HUES6 (cell line): Measurements from ENCODE around the gene UBR4.
"Not testable (repeated sequence)": the region's sequence is repeated elsewhere in the genome, so short reads cannot be mapped to it uniquely, and the experiment has no call there.

Experiments used
- H3K27ac ChIP-seq: 2 replicates; pipeline ENCODE4 v1.7.0; 2013; ENCODE audit warnings: low read depth, mild to moderate bottlenecking, low read length, inconsistent platforms
- H3K27me3 ChIP-seq: 2 replicates; pipeline ENCODE4 v1.6.1; 2013; ENCODE audit warnings: low read length; ENCODE audit not compliant: control insufficient read depth, insufficient read depth
- H3K36me3 ChIP-seq: 2 replicates; pipeline ENCODE4 v1.6.1; 2013; ENCODE audit warnings: low read length; ENCODE audit not compliant: control insufficient read depth, insufficient read depth
- H3K4me1 ChIP-seq: 2 replicates; pipeline ENCODE4 v1.6.1; 2013; ENCODE audit warnings: low read length; ENCODE audit not compliant: control insufficient read depth, insufficient read depth
- H3K4me3 ChIP-seq: 2 replicates; pipeline ENCODE4 v1.5.1; 2013; ENCODE audit warnings: low read depth, low read length
- H3K9ac ChIP-seq: one replicate; pipeline ENCODE4 v1.6.1; 2013; ENCODE audit warnings: mild to moderate bottlenecking, low read length
- H3K9me3 ChIP-seq: 2 replicates; pipeline ENCODE4 v1.6.1; 2013; ENCODE audit warnings: low read depth, low read length; ENCODE audit not compliant: control insufficient read depth, insufficient read depth

The UBR4 gene

DNA sequence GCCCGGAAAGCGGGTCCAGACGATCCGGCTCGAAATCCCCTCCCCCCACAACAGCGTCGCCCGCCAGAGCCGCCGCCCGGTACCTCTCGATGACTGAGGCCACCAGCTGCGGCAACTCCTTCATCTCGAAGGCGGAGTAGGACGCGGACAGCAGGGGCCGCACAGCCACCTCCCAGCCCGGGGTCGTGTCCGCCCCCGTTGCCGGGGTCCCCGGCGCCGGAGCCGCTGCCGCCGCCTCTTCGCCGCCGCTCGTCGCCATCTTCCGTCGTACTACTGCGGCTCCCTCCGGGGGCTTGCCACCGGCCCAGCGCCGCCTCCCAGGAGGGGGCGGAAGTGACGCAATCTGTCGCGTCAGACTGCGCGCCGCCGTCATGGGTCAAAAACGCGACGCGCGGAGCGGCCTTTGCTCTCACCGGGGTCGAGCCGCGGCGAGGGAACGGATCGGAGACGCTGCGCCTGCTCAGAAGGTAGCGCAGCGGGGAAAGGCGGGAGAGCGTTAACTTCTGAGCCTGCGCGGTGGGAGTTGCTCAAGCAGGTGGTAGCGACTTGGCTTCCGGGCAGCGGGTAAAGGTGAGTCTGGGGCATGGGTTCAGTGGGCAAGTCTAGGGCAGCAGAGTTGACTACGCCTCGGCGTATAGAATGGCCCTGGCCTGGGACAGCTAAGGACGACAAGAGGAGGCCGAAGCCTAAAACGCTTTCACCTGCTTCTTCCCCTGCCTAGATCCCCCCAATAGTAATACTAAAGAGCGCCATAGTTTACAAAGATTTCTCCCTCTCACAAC, at the start of gene UBR4:
Gene UBR4 (minus strand): TSS at position 277 of the 782 bp plus-strand sequence. CDS start 18 bp downstream, at position 259.
- H3K27me3 ChIP-seq = no peaks in the 10 kb centered on the region
- peak within 1 kb of the TSS; percentile 86 for H3K4me3 ChIP-seq
- H3K9ac ChIP-seq = peak within 1 kb of the TSS; percentile 97
- peaks cover 24% of the 10 kb centered on the region for H3K36me3 ChIP-seq
- H3K9me3 ChIP-seq = no peaks in the 10 kb centered on the region
- peak within 1 kb of the TSS; percentile 90 for H3K27ac ChIP-seq
- peaks cover 6% of the 10 kb centered on the region for H3K4me1 ChIP-seq

DNA sequence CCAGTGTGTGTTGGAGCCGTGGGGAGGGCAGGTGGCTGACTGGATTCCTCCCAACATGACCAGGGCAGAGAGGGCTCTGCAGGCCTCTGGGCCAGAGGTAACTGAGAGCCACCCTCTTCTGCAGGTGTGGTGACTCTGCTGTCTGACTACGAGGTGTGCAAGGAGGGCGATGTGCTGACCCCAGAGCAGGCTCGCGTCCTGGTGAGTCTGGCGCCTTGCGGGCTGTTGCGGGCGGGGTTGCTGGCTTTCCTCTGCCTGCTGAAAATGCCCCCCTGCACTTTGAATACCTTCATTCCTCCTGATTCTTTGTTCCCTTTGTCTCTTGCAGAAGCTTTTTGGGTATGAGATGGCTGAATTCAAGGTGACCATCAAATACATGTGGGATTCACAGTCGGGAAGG, 48.3 kb upstream of the UBR4 start:
- no peaks in the 10 kb centered on the region for H3K9me3 ChIP-seq
- H3K36me3 ChIP-seq = peaks cover 73% of the 10 kb centered on the region
- no peak overlapping the region for H3K4me3 ChIP-seq
- H3K4me1 ChIP-seq = peaks cover 1% of the 10 kb centered on the region
- H3K9ac ChIP-seq = no peak overlapping the region
- no peaks in the 10 kb centered on the region for H3K27me3 ChIP-seq
- H3K27ac ChIP-seq = no peak overlapping the region

DNA sequence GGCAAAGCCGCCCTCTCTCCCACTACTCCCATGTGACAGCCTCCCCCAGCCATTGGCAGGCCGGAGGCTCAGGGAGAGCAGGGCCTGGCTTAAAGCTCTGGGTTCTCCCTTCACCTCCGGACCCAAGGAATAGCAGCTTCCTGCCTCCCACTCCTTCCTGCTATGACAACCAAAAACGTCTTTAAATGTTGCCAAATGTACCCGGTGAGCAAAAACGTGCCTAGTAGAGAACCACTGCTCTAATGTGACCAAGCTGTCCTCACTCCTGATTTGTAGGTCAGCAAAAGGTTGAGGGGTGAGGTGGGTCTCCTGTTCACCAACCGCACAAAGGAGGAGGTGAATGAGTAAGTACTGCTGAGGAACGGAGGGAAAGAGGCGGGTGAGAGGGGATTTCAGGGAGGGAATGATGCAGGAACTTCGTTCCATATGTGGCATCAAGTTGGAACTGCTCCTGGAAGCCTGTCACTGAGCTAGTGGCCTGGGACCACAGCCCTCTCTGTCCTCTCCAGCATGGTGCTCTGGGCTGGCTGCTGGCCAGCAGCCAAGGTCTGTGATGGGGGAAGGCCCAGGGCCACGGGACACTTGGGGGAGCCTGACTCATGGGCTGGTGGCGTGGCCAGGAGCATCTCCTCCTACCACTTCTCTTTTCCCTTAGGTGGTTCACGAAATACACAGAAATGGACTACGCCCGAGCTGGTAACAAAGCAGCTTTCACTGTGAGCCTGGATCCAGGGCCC, 47.3 kb upstream of the UBR4 start:
- Histone ChIP-seq H3K27me3 (no peaks in the 10 kb centered on the region), H3K4me3 (no peak overlapping the region), H3K36me3 (peaks cover 76% of the 10 kb centered on the region), H3K9ac (no peak overlapping the region), H3K27ac (no peak overlapping the region), H3K4me1 (peaks cover 8% of the 10 kb centered on the region), H3K9me3 (no peaks in the 10 kb centered on the region)

DNA sequence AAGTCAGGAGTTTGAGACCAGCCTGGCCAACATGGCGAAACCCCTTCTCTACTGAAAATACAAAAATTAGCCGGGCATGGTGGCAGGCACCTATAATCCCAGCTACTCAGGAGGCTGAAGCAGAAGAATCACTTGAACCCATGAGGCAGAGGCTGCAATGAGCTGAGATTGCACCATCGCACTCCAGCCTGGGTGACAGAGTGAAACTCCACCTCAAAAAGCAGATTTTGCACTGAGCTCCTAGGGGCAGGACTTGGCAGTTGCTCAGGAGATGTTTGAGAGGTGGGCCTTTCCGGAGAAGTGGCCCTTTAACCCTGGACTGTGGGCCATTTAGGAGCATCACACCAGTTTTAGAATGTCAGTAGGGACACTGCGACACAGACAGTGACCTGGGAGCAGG, 46.2 kb upstream of the UBR4 start:
- not testable (repeated sequence) for H3K4me1 ChIP-seq, H3K9ac ChIP-seq, H3K27me3 ChIP-seq, H3K27ac ChIP-seq, H3K4me3 ChIP-seq, H3K9me3 ChIP-seq
- peaks cover 76% of the 10 kb centered on the region for H3K36me3 ChIP-seq

DNA sequence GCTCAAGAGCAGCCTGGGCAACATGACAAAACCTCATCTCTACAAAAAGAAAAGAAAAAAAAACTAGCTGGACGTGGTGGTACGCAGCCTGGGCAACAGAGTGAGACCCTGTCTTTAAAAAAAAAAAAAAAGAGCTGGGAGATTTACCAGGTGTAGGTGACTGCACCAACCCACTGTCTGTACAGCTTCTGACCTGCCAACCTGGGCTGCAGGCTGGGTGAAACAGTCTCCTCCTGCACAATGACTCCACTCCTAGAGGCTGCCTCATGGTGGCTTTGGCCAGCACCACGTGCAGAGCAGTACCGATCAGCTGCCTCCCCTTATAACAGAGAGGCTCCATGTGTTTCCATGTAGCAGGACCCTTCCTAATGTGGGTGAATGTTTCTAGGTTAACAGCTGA, 45.2 kb upstream of the UBR4 start:
- H3K9ac ChIP-seq = no peak overlapping the region
- H3K36me3 ChIP-seq = peaks cover 68% of the 10 kb centered on the region
- H3K27me3 ChIP-seq = no peaks in the 10 kb centered on the region
- no peak overlapping the region for H3K4me3 ChIP-seq
- H3K27ac ChIP-seq = no peak overlapping the region
- H3K9me3 ChIP-seq = no peaks in the 10 kb centered on the region
- peaks cover 12% of the 10 kb centered on the region for H3K4me1 ChIP-seq

DNA sequence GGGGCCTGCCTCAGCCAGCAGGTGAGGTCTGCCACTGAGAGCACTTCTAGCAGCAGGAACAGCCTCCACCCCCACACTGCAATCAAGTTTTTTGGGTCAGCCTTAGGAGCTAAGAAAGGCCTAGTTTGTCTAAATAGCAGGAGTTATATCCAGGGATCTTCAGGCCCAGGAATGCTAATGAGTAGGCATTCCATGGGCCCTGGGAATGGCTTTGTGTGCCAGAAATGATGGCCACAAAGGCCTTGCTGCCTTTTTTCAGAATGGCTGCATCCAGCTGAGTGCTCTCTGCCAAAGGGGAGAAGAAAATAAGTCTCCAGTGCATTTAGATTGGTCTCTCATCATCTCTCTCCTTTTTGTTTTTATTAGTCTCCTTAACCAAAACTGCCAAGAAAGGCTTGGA, 44.4 kb upstream of the UBR4 start:
- H3K27ac ChIP-seq = no peak overlapping the region

DNA sequence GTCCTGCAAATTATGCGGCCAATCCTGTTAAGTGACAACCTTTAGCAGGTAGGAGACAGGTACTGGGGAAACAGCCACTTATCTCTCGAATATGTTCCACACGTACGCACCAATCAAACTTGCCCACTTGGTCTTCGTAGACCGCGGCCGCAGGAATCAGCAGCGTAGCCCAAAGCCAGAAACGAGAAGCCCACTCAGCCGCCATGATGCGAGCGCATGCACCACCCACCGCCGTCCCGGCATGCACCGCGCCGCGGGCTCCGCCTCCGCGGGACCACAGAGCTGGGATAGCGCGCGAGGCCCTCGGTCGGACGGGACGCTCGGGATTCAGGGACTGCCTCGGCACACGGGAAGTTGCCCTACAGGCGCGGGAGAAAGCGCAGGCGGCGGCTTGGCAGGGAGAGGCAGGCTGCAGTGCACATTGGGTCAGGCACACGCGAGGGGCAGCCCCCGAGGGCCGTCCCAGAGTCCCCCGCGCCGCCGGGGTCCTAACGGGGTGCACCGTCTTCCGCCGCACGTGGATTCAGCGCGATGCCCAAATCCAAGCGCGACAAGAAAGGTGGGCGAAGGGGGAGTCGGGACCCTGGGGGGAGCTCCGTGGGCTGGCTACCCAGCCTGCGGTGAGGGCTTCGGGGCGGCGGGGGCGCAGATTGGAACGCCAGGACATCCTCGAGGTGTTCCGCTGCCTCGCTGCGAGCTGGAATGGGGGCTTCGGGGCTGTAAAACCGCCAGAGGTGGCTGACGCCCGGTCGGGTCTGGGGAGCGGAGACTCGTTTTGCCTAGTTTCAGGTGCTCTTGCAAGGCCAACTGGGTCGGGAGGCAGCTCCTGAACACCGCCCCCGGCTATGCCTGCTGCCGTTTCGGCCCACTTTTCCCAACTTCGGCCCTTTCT, 41.5 kb upstream of the UBR4 start, which contains the start of the genes EMC1 and MRTO4:
Gene EMC1 (minus strand): TSS at position 220 of the 892 bp plus-strand sequence. CDS start 15 bp downstream, at position 205.
Gene MRTO4 (plus strand): TSS at position 501 of the 892 bp plus-strand sequence. CDS start 31 bp downstream, at position 532.
- Histone ChIP-seq H3K4me3 (peak within 1 kb of the TSS; percentile 99), H3K27ac (peak within 1 kb of the TSS; percentile 98), H3K9me3 (no peaks in the 10 kb centered on the region), H3K27me3 (no peaks in the 10 kb centered on the region), H3K9ac (peak within 1 kb of the TSS; percentile 99), H3K4me1 (peaks cover 14% of the 10 kb centered on the region), H3K36me3 (peaks cover 34% of the 10 kb centered on the region)

More for the DNA sequence above, 44.4 kb upstream of the UBR4 start:
- Histone ChIP-seq H3K9ac (peak overlapping the region; percentile 24), H3K9me3 (no peaks in the 10 kb centered on the region), H3K36me3 (peaks cover 59% of the 10 kb centered on the region), H3K4me3 (no peak overlapping the region), H3K27me3 (no peaks in the 10 kb centered on the region), H3K4me1 (peaks cover 14% of the 10 kb centered on the region)

DNA sequence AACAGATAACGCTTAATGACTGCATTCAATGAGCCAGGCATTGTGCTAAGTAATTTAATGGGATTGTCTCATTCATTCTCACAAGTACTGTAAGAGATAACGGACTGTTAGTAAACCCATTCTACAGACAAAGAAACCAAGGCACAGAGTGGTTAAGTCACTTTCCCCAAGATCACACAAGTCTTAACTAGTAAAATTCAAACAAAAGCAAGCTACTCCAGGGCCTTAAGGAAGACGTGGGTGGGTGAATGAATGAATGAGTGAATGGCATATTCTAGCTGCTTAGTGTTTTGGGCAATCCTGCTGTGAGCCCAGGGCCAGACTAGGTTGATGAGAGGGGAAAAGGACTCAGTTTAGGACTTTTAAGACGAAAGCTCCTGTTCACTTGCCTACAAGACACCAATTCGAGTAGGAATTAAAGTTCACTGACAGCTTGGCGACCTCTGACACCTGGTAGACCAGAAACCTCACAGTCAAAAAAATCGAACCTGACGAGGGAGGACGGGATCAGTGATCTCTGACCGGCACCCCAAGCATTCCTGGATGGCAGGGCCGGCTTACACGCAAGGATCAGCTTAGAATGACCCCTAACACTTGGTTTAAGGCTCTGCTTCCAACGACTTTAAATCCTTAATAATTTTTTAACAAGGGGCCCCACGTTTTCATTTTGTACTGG, 40.7 kb upstream of the UBR4 start:
- Histone ChIP-seq H3K4me3 (peak overlapping the region; percentile 99), H3K36me3 (peaks cover 26% of the 10 kb centered on the region), H3K27ac (peak overlapping the region; percentile 98), H3K9ac (peak overlapping the region; percentile 99), H3K4me1 (peaks cover 14% of the 10 kb centered on the region), H3K9me3 (no peaks in the 10 kb centered on the region), H3K27me3 (no peaks in the 10 kb centered on the region)

DNA sequence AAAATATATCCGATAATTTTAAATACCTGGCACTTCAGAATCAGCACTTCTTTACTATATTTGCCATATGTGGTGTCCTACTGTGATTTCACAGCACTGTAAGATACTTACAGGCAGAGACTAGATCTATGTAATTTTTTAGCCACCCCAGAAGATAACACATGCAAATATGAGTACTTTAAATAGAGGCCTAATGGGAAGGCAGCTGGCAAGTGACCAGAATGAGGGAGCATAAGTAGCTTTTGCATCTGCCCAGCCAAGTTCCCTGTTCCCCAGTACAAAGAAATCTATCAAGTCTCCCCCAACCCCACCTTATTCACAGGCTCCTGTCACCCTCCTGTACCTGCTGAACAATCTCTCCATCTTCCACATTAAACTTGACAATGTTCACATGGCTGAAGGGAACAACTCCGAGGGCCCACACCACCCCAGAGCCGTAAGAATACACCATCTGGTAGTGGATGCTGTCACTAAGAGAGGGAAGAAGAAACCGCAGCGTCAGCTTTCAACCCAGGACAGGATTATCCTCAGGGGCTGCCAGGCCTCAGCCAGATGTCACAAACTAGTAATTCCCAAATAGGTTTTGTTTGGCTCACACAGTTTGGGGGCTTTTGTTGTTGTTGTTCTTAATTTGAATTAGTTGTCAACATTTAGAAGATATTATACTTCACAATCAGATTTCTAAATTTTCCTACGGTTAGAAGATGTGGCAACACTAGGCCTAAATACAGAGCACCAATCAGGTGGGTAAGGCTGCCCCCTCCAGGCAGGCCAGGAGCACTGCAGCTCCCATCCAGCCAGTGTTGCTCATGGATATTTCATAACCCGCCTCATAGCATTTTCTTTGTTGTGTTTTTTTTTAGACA, 30.8 kb upstream of the UBR4 start:
- no peaks in the 10 kb centered on the region for H3K9me3 ChIP-seq
- no peaks in the 10 kb centered on the region for H3K4me1 ChIP-seq
- H3K4me3 ChIP-seq = no peak overlapping the region
- peaks cover 87% of the 10 kb centered on the region for H3K36me3 ChIP-seq
- no peaks in the 10 kb centered on the region for H3K27me3 ChIP-seq
- H3K27ac ChIP-seq = no peak overlapping the region
- H3K9ac ChIP-seq = no peak overlapping the region
